HG03571 (cell line): ENCODE data around the gene UVRAG.

Experiments used
- ATAC-seq: cut with Tn5 transposase; IDR thresholded peaks from one replicate; pipeline ENCODE4 v1.9.1; 2021; ENCODE audit not compliant: unreplicated experiment

Gene UVRAG

DNA sequence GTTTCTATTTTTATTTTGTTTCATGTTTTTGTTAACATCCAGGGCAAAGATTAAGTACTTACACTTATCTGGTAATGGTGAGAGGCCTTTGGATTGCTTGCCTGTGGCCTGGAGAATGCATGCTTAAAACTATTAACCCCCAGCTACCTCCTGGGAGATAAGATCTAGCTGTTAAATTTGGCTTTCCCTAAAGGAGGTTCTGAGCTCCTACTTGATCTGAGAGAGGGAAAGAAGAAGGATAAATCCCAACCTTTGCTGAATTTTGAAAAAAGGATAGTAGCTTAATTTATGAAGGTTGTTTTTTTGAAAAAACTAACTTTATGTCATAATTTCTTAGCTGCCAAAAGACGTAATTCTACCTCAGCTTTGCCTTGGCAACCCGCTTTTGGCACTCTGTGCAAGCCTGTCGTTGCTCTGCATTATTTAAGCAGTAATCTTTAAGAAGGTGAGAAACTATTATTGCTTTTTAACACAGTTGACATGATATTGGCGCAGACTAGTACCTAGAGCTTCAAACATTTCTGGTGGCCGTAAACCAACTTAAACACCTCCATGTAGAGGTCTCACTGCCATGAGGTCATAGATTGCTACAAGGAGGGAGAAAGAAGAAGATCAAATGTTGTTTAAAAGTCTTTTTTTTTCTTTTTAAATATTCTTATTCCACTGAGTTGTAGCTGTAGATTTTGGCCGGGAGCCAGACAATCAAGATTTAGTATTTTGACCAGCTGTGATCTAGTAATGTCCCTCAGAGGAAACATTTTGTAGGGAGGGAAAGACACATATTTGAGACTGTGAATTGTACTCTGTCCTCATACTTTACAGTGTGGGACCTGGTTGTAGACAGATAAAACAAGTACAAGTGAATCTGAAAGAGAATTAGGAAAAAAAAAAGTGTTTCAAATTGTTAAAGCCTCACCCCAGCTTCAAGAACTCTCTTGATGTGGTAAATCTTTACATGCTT, 316.9 kb downstream of the UVRAG start:
- no peak for ATAC-seq

DNA sequence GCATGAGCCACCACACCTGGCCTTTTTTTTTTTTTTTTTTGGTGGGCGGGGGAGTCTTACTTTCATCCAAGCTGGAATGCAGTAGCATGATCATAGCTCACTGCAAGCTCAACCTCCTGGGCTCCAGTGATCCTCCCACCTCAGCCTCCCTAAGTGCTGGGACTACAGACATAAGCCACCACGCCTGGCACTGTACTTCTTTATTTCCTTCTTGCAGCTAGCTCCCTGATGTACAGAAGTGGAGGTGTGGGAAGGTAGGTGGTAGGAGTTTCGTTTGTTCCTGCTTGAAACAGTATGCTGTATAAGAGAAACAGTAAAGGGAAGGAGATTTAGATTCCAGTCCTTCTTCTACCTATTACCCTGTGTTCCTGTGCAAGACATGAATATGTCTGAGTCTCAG, 319.2 kb downstream of the UVRAG start:
- ATAC-seq: no peak

DNA sequence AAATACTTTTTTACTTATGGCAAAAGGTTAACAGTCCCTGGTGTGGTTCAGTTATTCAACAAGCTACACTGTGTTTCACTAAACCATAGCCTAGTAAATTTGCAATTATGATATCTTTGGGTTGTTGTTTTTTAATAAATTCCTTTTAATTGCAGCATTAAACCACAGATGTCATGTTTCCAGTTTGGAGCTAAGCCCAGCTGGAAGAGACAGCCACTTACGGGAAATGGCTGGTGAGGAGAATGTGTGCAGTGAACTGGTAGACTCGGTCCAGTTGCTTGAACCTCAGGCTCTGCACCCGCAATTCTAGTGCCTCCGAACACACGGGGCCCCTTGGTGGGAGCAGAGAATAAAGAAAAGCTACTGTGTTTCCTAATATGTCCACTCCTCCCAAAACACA, 320.5 kb downstream of the UVRAG start:
- no peak for ATAC-seq

DNA sequence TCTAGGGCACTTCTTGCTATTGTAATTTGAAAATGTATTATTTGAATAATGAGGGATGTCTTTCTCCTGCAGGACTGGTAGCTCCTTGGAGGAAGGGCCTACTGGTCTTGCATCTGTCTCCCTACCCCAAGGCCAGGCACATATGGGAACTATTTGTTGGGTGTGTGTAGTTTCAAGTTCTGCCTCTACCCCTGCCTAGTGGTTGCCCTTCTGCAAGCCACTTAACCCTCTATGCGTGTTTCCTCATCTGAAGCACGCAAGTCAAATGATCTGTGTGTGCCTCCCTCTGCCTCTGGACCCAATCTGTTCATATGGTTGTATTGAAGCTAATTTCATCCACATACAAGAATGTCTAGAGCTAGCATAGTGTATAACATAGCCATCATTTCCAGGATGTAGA, 324.3 kb downstream of the UVRAG start:
- no peak for ATAC-seq

DNA sequence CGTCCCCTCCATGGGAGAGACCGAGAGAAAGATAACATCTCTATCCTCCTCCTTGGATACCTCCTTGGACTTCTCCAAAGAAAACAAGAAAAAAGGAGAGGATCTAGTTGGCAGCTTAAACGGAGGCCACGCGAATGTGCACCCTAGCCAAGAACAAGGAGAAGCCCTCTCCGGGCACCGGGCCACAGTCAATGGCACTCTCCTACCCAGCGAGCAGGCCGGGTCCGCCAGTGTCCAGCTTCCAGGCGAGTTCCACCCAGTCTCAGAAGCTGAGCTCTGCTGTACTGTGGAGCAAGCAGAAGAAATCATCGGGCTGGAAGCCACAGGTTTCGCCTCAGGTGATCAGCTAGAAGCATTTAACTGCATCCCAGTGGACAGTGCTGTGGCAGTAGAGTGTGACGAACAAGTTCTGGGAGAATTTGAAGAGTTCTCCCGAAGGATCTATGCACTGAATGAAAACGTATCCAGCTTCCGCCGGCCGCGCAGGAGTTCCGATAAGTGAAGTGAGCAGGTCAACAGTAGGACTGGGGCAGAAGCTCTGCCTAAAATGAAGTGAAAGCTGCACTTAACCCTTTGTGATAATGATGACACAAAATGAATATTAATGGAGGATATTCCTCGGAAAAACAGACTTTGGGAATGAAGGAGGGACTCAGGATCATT, 326.0 kb downstream of the UVRAG start:
- ATAC-seq: no peak

DNA sequence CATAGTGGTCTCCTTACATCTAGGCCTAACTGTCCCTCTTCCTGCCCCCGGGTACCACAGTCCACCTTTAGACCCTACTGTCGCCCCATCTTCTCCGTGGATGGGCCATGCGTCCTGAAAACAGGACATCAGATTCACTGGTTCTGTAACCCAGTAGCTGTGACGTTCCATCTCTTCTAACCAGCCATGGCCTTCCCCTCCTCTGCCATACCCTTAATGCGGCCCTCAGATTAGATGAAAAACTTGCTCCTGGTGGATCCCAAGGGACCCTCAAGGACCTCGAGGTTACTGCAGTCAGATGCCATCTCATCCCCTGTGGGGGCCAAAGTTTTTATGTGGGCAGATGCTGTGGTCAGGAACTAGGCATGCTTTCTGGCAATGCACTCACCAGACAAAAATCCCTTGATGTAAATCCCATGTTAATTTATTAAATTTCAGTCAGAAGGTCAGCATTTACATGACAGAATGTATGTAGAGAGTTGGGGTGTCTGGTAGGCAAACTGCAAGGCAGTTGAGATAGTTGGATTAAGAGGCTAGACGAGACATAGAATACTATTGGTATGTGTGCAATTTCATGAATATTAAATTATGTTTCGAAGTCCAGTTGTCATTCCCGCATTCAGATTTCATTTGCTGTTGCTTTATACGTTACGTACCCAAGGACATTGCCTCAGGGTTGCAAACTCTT, 327.0 kb downstream of the UVRAG start:
- ATAC-seq: no peak

DNA sequence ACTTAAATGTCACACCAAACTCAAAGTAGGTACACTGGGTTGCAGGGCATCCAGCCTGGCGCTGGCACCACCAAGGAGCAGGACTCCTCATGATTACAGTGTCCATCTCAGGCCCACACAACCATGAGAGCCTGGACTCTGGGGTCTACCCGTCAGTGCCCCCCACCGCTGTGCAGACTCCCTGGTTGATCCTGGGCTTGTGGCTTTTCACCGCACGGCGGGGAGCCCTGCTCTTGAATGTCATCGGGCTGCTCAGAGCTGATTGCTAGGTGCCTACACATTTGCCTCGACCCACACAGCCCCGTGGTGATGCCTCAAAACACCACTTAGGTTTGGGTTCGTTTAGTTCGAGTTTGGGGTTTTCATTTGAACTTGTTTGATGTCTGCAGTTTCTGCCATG, 328.3 kb downstream of the UVRAG start:
- no peak for ATAC-seq

DNA sequence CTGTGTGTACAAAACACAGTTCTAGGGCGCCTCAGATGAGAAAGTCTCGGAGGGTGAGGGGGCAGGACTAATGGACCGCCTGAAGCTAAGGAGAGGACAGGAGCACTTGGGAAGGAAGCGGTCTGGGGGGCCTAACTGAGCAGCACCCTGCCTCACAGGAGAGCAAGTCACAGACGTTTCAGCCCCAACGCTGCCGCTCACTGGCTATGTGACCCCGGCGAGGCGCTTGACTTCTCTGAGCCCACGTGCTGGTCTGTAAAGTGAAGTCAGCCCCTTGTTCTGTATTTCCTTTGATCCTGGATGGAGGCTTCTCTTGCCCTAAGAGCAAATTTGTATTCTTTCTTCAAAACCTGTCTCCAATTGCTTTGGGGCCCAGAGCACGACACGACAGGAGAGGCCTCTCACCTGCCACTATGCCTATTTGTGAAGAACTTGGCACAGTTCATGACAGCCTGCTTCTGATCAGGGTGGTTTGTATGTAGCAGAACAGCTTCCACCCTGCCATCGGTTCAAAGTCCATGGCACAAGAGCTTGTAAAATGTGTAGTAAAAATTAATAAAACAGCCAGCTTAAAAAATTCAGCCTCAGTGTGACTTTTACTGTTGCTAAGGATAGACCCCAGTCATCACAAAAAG, 332.2 kb downstream of the UVRAG start:
- no peak for ATAC-seq

DNA sequence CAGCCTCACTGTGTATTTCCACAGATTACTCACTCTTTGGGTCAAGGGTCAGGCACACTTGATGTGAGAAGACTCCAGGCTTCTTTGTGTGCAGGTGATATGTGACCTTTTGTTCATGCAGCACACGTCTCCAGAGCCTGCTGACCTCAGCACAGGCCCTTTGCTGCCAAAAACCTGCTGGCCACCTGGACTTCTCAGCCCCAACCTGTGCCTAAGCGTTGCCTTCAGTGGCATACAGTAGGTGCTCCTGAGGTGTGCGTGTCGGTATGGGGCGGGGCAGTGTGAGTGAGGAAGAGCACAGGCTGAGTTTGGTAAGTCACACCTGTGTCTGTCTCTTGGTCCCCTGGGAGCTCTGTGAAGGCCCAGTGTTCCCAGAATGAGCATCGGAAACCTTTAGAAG, 333.2 kb downstream of the UVRAG start:
- ATAC-seq: no peak

DNA sequence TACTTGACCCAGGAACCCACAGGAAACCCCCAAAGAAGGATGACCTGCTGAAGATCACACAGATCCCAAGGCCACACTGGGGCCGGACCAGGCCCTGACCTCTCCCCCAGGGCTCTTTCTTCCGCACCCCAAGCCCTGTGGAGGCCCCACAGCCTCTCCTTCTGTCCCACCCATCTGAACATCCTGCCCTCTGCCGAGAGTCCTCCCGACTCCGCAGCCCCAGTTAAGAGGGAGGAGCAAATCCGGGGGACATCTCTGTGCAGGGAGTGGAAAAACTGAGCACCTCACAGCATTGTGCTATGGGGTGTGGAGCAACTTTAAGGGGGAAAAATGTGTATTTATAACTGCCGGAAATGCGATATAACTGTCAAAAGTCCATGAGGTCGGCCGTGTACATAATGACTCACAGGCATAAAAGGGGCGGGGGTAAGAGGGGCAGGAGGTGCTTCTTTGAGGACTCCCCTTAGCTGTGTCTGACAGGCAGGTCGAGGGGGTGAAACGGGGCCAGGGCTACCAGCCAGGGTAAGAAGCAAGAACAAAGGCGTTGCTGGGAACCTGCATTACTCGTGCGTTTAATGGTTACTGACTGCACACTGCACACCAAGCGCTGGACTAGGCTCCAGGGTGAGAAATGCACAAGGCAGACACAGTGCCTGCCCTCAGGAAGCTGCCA, 334.1 kb downstream of the UVRAG start:
- ATAC-seq: no peak

DNA sequence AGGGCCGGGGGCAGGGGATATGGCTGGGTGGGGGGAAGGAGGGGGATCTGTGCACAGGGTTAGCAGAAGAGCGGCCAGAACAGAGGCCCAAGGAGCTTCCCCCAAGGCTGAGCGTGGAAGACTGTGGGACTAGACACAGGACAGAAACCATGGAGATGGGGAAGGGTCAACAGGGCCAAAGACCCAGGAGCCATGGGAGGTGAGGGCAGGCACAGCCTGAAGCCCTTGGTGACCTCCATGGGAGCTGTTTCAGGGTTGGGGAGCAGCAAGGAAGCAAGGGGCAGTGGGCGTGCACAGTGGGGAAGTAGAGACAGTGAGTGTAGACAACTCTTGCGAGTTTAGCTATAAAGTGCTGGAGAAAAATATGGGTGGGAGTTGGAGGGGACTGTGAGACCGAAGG, 334.7 kb downstream of the UVRAG start:
- ATAC-seq: no peak

DNA sequence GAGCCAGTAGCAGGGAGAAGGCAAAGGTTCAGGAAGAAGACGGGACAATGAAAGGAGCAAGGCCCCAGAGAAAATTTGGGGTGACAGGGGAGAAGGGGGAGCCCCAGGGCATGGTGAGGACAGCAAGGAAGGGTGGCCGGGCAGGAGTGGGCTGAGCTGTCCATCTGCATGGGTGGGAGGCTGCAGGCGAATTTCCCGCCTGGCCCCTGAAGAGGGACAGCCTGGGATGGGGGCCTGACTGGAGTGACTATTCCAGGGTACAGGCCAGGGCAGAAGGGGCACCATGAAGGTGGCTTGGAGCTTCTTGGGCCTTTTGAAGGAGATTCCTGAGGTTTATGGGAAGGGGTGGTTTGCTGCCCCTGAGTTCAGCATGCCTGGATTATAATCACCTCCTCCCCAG, 335.1 kb downstream of the UVRAG start:
- ATAC-seq: no peak

DNA sequence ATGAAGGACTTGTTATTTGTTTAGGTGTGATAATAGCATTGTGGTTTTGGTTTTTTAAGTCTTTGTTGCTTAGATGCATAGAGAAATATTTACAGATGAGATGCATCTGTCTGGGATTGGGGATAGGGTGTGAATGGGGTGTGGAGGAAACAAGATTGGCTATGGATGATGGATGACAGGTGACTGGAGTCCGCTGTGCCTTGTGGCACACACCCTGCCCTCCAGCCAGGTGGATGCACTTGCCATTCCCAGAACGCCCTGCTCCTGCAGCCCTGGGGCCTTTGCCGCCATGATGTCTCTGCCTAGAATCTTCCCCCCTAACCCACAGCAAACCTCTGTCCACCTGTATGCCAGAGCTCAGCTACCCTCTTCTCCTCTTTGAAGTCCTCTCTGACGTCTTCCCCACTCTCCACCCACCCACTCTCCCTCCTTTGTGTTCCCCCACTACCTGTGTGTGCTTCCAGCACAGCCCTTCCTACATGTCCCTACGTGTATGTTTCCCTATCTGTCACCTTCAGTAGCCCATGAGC, 336.6 kb downstream of the UVRAG start:
- ATAC-seq: no peak

DNA sequence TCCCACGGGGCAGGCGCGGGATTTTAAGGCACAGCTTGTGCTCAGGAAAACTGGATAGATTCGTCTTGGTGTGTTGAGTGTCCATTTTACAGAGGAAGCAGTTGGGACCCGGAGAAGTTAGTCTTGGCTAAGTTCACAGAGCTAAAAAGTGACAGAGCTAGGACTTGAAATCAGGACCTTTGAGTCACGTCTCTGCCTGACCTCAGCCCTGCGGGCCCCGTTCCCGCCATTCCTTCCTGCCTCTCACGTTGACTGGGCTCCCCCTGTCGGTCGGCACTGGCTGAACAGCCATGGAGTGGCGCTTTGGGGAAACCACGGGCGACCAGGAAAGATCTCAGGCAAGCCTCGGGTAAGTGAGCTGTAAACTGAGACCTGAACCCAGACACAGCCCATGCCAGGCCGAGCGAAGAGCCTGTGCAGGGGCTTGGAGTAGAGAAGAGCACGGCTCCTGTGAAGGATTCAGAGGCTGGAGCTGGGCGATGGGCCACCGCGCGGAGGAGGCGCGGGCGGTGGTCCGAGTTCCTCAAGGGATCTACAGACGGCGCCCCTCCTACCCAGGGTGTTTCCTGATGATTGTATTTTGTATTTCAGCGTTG, 337.2 kb downstream of the UVRAG start:
- ATAC-seq: peak; percentile 57

DNA sequence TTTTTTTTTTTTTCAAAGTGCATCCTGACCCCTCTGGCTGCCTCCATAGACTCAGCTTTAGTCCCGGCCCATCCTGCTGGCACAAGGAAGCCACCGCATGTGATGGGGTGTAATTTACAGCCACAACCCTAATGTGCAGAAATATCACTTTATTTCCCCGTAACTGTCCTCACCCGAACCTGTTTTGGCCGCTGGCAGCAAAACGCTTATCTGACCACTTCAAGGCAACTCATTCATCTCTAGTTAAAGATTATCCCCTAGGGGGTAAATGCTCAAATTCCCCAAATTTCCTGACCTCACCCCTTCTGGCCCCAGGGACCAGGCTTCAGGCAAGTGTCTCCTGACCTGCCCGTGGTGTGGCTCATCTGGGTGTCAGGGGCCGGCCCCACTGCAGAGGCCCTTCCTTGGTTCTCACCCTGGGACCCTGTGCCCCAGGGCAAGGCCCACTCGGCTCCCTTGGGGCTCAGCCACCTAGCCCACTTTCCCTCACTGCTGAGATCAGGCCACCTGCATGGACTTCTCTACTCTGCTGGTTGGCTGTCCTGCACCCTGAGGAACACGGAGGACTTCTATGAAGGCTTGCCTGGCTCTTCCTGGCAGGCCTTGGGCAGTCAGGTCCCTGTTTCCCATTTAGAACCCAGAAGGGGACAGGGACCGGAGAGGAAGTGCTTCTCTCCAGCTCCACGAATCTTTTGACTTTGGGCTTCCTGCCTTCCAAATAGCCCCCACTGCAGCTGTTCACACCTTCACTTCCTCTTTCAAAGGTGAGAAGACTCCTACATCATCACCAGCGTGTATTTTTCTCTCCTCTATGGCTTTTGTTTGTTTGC, 337.9 kb downstream of the UVRAG start:
- ATAC-seq: no peak

DNA sequence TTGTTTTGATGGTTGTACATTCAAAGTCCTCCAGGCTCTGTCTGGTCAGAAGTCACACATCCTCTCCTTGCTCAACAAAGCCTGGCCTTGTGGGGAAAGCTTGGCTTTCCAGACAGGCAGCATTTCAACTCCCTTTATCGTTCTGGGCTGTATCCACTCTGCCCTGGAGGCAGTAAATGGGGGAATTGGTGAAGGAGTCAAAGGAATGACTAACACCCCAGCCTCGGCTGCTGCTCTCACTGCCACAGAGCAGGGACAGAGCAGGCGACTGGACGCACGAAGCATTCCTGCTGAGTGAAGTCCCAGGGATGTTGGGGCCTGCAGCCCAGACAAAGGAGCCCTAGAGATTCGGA, 338.5 kb downstream of the UVRAG start:
- no peak for ATAC-seq

DNA sequence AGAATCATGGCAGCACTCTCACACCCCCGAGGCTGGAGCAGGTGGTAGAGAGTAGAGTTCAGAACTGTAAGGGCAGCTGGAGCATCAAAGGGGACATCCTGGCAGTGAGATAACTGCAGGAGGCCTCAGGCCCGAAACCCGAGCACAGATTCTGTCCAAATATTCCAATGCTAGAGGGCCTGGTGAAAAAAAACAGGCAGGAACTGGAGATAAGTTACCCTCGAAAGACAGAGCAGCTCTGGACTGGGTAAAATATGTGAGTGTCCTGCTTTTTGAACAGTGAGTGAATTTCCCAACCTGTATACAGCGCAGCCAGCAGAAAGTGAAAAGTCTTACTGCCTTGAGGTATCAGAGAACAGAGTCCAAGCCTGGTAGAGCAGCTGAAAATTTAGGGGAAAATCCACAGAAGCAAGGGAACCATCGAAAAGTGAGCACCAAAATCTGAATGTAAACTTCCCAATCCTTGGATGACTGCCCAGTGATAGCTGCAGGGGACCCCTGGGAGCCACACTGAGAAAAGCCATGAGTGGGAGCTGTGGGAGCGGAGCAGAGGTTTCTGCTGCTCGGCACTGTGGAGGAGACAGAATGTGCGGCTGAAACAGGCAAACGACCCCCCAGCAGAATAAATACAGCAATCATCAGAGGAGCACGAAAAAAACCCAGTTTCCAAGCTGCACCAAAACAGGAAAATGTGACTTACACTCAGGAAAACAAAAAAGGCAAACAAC, 340.7 kb downstream of the UVRAG start:
- ATAC-seq: no peak

DNA sequence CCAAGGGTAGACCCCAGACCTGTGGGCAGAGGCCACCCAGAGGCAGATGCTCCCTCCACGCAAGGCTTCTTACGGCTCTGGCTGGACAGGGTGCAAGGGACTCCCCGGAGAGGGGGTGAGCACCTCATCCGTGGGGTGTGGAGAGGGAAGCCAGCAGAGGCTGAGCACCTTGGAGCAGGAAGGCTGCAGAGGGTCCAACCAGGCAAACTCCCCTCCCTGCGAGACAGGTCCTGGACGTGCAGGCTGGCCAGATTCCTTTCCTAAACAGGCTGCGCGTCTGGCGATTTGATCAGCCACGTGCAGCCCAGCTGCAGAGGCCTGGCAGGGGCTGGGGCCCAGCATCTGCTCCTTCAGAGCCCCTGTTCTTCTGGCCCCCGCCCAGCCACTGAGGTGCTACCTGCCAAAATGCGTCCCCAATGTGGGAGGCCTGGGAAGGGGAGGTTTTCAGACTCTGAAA, 342.0 kb downstream of the UVRAG start:
- no peak for ATAC-seq

DNA sequence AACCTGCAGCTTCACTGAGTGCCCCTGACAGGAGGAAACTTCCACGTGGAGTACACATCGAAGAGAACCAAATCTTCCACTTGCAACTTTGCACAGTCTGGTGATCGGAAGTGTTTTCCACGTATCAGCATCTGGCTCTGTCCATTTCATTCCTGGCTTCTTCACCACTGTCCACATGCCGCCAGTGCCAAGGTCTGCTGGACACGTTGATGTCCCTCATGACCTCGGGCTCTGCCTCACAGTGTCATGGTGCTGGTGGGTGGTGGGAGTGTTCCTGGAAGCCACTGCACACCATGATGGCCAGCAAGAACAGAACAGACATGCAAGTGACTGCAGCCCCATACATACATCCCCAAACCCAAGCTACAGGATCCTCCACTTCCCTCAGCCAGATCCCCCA, 342.9 kb downstream of the UVRAG start:
- no peak for ATAC-seq
